OCI-LY1 (cell line): ENCODE results near the gene CXCL5.
"Not testable (repeated sequence)": the region's sequence is repeated elsewhere in the genome, so short reads cannot be mapped to it uniquely, and the experiment has no call there.

Experiments used
- H2AFZ ChIP-seq: fragments of 200-600 bp; sonication (generic), shearing (Covaris generic); 2 replicates; pipeline ENCODE4 v1.6.0; 2014; ENCODE audit warnings: antibody characterized with exemption, mild to moderate bottlenecking, low read length
- H3F3A ChIP-seq: fragments of 200-600 bp; sonication (generic), shearing (Covaris generic); 2 replicates; pipeline ENCODE4 v1.6.0; 2014; ENCODE audit warnings: mild to moderate bottlenecking, antibody characterized with exemption, low read length, moderate library complexity; ENCODE audit not compliant: insufficient read depth
- H3K27ac ChIP-seq: fragments of 200-600 bp; sonication (generic); 2 replicates; pipeline ENCODE4 v1.5.1; 2014; ENCODE audit warnings: low read length, mixed run types, mild to moderate bottlenecking, low read depth; ENCODE audit not compliant: poor library complexity, severe bottlenecking
- H3K27me3 ChIP-seq: fragments of 200-600 bp; sonication (generic); 2 replicates; pipeline ENCODE4 v1.6.0; 2014; ENCODE audit warnings: antibody characterized with exemption, mild to moderate bottlenecking, low read length, moderate library complexity; ENCODE audit not compliant: insufficient read depth
- H3K36me3 ChIP-seq: fragments of 200-600 bp; sonication (generic); 2 replicates; pipeline ENCODE4 v1.6.1; 2014; ENCODE audit warnings: mild to moderate bottlenecking, antibody characterized with exemption, low read length, moderate library complexity, mixed read lengths; ENCODE audit not compliant: insufficient read depth
- H3K4me1 ChIP-seq: fragments of 200-600 bp; sonication (generic); 2 replicates; pipeline ENCODE4 v1.5.1; 2014; ENCODE audit warnings: mild to moderate bottlenecking, low read length, moderate library complexity; ENCODE audit not compliant: insufficient read depth, severe bottlenecking
- H3K4me2 ChIP-seq: fragments of 200-600 bp; sonication (generic), shearing (Covaris generic); 2 replicates; pipeline ENCODE4 v1.6.1; 2014; ENCODE audit warnings: low read length
- H3K4me3 ChIP-seq: fragments of 200-600 bp; sonication (generic); 2 replicates; pipeline ENCODE4 v1.5.1; 2014; ENCODE audit warnings: low read length, low read depth, mild to moderate bottlenecking, mixed read lengths; ENCODE audit not compliant: poor library complexity, severe bottlenecking
- H3K79me2 ChIP-seq: fragments of 200-600 bp; shearing (Covaris generic); 2 replicates; pipeline ENCODE4 v1.6.1; 2016; ENCODE audit warnings: mixed run types, low read length, mixed read lengths; ENCODE audit not compliant: insufficient read depth
- H3K9ac ChIP-seq: fragments of 200-600 bp; sonication (generic), shearing (Covaris generic); 2 replicates; pipeline ENCODE4 v1.6.1; 2014; ENCODE audit warnings: mild to moderate bottlenecking, low read length, mixed read lengths
- H3K9me2 ChIP-seq: fragments of 200-600 bp; sonication (generic), shearing (Covaris generic); 2 replicates; pipeline ENCODE4 v1.6.1; 2014; ENCODE audit warnings: low read depth, mild to moderate bottlenecking, low read length, mixed read lengths
- H3K9me3 ChIP-seq: fragments of 200-600 bp; shearing (Covaris generic); 2 replicates; pipeline ENCODE4 v1.6.1; 2014; ENCODE audit warnings: low read length, mixed read lengths
- H4K20me1 ChIP-seq: fragments of 200-600 bp; sonication (generic), shearing (Covaris generic); 2 replicates; pipeline ENCODE4 v1.6.0; 2016; ENCODE audit warnings: mild to moderate bottlenecking, low read length; ENCODE audit not compliant: insufficient read depth
- EZH2 ChIP-seq: fragments of 200-600 bp; sonication (generic), shearing (Covaris generic); IDR thresholded peaks from 2 replicates; pipeline ENCODE4 v1.8.0; 2017; ENCODE audit warnings: borderline replicate concordance, mixed run types, mild to moderate bottlenecking, antibody characterized with exemption, low read length, moderate library complexity, mixed read lengths
- TF ChIP-seq, protein P1 (sequence below): fragments of 200-600 bp; sonication (generic), shearing (Covaris generic); IDR thresholded peaks from 2 replicates; pipeline ENCODE4 v1.5.1; 2017; ENCODE audit warnings: mild to moderate bottlenecking, antibody characterized with exemption, low read length, moderate library complexity, mixed read lengths

CXCL5 gene

DNA sequence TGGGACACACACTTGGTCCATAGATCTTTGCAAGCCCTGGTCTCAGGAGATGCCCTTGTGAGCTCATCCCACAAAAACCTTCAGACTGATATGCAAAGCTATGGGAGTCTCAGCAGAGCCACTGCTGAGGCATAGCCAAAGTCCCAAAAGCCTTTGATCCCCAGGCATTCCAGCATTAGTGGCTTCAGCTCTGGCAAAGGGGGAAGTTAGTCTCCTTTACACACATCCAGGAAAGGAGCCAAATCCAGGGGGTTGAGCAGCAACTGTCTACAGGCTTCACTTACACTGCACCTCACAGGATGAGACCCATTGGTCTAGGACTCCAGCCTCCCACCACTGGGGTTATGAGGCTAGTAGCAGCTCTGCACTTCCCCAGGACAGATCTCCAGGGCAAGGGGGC lies 30.6 kb downstream of the CXCL5 start:
- H3K79me2 ChIP-seq = no peaks in the 10 kb centered on the region
- H3K36me3 ChIP-seq = no peaks in the 10 kb centered on the region
- H3F3A ChIP-seq = no peaks in the 10 kb centered on the region
- H4K20me1 ChIP-seq = no peaks in the 10 kb centered on the region
- TF ChIP-seq EZH2 = no peak
- TF ChIP-seq, protein P1, sequence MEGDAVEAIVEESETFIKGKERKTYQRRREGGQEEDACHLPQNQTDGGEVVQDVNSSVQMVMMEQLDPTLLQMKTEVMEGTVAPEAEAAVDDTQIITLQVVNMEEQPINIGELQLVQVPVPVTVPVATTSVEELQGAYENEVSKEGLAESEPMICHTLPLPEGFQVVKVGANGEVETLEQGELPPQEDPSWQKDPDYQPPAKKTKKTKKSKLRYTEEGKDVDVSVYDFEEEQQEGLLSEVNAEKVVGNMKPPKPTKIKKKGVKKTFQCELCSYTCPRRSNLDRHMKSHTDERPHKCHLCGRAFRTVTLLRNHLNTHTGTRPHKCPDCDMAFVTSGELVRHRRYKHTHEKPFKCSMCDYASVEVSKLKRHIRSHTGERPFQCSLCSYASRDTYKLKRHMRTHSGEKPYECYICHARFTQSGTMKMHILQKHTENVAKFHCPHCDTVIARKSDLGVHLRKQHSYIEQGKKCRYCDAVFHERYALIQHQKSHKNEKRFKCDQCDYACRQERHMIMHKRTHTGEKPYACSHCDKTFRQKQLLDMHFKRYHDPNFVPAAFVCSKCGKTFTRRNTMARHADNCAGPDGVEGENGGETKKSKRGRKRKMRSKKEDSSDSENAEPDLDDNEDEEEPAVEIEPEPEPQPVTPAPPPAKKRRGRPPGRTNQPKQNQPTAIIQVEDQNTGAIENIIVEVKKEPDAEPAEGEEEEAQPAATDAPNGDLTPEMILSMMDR = no peak
- no peaks in the 10 kb centered on the region for H3K9me3 ChIP-seq
- H3K27ac ChIP-seq = no peak overlapping the region
- H3K4me2 ChIP-seq = no peak overlapping the region
- H3K27me3 ChIP-seq = no peaks in the 10 kb centered on the region
- H3K9ac ChIP-seq = no peak overlapping the region
- no peak overlapping the region for H3K4me3 ChIP-seq
- H2AFZ ChIP-seq = no peak overlapping the region
- no peaks in the 10 kb centered on the region for H3K4me1 ChIP-seq
- no peaks in the 10 kb centered on the region for H3K9me2 ChIP-seq

DNA sequence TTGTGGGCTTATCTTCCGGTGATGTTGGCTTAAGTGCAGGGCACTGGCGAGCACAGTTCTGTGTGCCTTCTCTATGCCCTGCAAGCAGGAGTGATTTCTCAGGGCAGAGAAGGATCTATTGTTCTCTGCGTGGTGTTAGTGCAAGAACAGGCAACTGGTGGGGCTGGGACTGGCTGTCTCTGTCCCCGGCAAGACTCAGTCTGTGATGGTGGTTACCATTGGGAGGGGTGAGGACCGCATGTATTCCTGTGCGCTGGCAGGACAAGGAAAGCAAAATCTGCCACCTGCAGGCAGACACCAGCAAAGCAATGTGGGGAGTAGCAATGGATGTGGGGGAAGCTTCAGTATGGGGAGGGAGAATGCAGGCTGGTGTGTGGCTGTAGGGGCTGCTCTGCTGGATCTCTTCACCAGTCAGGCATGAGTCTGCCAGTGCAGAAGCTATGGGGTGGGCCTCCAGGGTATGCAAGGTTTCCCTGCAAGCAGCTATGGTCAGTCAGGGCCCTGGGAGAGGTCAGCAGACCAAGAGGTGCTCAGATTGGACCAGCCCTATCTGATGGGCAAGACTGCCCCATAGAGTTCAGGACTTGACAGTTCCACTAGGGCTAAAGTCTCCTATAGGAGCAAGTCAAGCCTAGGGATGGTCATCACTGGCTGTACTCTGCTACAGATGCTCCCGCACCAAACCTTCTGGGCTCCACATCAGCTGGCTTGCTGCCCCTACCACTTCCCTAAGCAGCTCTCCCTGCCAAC lies 33.4 kb downstream of the CXCL5 start:
- H3K4me3 ChIP-seq = no peak overlapping the region
- no peak overlapping the region for H3K9ac ChIP-seq
- H4K20me1 ChIP-seq = no peaks in the 10 kb centered on the region
- no peaks in the 10 kb centered on the region for H3K27me3 ChIP-seq
- H2AFZ ChIP-seq = no peak overlapping the region
- H3K9me3 ChIP-seq = no peaks in the 10 kb centered on the region
- no peak for TF ChIP-seq EZH2
- TF ChIP-seq, protein P1 = peak; percentile 37; the same call in 1 of the 2 replicates
- no peaks in the 10 kb centered on the region for H3K9me2 ChIP-seq
- no peaks in the 10 kb centered on the region for H3K79me2 ChIP-seq
- no peaks in the 10 kb centered on the region for H3K4me1 ChIP-seq
- no peaks in the 10 kb centered on the region for H3K36me3 ChIP-seq
- no peak overlapping the region for H3K27ac ChIP-seq
- no peaks in the 10 kb centered on the region for H3F3A ChIP-seq
- H3K4me2 ChIP-seq = no peak overlapping the region

DNA sequence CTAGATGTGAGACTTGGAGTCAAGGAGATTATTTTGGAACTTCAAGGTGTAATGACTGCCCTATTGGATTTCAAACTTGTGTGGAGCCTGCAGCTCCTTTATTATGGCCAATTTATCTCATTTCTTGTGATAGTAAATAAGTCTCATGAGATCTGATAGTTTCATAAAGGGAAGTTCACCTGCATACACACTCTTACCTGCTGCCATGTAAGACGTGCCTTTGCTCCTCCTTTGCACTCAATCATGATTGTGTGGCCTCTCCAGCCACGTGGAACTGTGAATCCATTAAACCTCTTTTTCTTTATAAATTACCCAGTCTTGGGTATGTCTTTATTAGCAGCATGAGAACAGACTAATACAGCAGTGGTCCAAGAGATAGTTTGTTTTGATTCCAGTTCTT lies 35.8 kb downstream of the CXCL5 start:
- Histone ChIP-seq H3K79me2 (no peaks in the 10 kb centered on the region), H3F3A (no peaks in the 10 kb centered on the region), H3K27ac (no peak overlapping the region), H3K4me1 (no peaks in the 10 kb centered on the region), H3K4me2 (no peak overlapping the region), H3K36me3 (no peaks in the 10 kb centered on the region), H3K9ac (no peak overlapping the region), H3K9me2 (no peaks in the 10 kb centered on the region), H3K4me3 (no peak overlapping the region), H3K9me3 (no peaks in the 10 kb centered on the region), H4K20me1 (no peaks in the 10 kb centered on the region), H3K27me3 (no peaks in the 10 kb centered on the region), H2AFZ (no peak overlapping the region)
- TF ChIP-seq EZH2 = no peak
- TF ChIP-seq, protein P1 = no peak

DNA sequence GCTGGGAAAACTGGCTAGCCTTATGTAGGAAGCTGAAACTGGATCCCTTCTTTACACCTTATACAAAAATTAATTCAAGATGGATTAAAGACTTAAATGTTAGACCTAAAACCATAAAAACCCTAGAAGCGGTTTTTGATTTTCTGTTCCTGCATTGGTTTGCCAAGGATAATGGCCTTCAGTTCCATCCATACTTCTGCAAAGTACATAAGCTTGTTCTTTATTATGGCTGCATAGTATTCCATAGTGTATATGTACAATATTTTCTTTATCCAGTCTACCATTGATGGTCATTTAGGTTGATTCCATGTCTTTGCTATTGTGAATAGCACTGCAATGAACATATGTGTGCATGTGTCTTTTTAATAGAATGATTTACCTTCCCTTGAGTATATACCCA lies 39.4 kb downstream of the CXCL5 start:
- not testable (repeated sequence) for H3K4me3 ChIP-seq, H3K79me2 ChIP-seq, H3K9me2 ChIP-seq

More for the DNA sequence above, 39.4 kb downstream of the CXCL5 start:
- not testable (repeated sequence) for H3K4me1 ChIP-seq, H2AFZ ChIP-seq, H3K9ac ChIP-seq, H3K4me2 ChIP-seq, H3F3A ChIP-seq, H3K27me3 ChIP-seq, H3K9me3 ChIP-seq, H3K36me3 ChIP-seq, H4K20me1 ChIP-seq, H3K27ac ChIP-seq
